GM18511 (cell line): ENCODE data around the gene PYGB.

Experiments
- ATAC-seq: cut with Tn5 transposase; IDR thresholded peaks from one replicate; pipeline ENCODE4 v1.9.1; 2021; ENCODE audit warnings: mild to moderate bottlenecking, moderate library complexity; ENCODE audit not compliant: unreplicated experiment

The PYGB gene

GRCh38 chr20:25269057-25269832 is 21.4 kb downstream of the PYGB start:
- ATAC-seq = no peak

DNA sequence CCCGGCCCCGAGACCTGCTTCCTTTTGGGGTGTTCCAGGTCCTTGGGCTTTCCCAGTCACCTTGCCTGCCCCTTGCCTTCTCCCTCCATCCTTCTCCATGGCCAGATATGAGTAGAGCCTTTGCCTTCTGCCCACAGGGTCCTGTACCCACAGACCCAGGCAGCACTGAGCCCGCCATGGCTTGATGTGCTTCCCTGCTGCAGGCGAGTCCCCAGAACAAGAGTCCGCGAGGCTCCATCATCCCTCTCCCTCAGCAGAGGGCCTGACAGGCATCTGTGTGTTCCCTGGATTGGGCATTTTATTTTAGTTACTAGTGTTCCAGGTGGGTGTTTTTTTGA is 21.9 kb downstream of the PYGB start:
- ATAC-seq = no peak

DNA sequence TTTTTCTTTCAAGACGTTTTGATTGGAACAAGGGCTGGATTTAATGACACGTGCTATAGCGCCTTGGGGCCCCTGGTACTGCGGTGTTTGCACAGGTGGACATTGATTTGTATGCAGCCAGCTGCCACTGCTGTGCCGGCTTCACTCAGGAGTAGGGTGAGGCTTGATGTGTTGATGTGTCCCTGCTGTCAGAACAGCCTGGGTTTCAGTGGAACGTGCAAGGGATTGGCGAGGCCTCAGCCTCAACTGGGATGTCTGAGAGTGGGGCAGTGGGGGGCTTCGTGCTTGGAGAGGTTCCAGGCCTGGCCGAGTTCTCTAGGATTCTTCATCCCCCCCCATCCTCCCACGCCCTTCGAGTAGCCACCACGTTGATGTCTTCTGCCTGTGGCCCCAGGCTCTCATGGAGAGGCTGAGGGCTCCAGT is 23.0 kb downstream of the PYGB start:
- no peak for ATAC-seq

GRCh38 chr20:25271486-25272222 is 23.8 kb downstream of the PYGB start:
- no peak for ATAC-seq

DNA sequence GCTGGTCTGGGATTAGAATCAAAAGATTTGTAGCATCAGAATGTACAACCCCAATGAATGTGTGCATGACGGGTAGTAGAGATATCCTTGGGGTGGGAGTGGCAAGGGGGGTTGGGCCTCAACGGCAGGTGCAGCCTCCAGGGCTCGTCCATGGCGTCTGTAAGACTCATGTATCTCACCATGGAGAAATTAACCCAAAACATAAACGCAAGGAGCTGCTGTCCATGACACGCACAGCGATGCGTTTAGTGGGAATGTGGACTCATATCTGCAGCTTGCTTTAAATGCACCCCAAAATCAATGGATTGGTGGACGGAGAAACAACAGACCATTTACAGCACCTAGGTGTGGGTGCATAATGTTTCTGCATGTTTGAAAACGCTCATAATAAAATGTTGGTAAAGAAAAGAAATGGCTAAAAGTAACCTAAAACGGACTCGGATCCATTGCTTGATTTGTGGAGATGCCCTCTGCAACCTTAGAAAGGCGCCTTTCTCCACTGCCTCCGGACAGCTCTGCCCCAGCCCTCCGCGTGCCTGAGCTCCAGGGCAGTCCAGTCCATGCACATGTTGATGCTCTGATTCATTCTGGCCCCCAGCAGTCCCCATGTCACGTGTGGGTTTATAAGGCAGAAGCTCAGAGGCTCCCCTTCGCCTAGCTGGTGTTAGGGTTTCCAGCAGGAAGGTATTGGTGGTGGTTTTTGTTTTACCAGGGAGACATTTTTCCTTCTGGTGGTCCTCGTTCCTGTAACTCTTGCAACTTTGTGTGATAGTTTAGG is 24.5 kb downstream of the PYGB start:
- ATAC-seq = no peak

DNA sequence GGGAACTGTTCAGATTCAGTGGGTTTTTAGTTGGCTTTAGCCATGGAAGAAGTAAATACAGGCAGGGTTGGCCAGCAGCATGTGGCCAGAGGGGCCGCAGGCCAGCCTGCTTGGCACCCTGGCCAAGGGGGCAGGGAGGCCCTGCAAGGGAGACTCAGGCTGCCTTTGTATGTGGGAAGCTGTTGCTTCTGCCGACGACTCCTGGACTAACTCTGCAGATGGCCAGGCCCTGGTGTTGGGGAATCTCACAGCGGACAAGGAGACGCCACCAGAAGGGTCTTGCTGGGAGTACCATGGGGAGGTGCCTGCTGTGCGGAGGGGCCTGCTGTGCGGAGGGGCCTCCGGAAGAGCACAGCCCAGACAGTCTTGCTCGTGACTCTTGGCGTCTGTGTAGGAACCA is 25.2 kb downstream of the PYGB start:
- no peak for ATAC-seq

DNA sequence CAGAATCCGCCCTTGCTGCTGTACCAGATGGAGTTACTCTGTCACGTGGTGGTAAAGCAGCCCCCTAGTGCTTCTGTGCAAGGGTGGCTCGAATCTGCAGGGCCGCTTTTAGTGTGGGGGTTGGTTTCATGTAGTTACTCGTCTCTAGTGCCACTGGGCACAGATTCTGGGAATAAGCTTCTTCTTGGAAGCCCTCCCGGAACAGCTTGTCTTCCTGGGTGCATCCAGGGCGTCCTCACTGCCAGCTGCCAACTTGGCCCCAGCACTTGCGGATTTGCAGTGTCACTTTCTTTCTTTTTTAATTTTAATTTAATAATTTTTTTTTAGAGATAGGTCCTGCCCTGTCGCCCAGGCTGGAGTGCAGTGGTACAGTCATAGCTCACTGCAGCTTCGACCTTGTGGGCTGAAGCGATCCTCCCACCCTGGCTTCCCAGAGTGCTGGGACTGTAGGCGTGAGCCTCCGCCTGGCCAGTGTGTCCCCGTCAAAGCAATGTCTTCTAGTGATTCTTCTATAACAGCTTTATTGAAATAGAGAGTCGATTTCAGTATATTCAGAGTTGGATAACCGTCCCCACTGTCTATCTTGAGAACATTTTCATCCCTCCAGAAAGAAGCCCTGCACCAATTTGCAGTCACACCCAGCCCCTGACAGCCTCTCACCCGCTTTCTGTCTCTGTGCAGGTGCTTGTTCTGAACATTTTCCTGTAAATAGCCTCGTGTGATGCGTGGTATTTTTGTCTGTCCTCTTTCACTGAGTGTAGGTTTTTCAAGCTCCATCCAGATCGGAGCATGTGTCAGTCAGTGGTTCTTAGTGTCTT is 25.9 kb downstream of the PYGB start:
- ATAC-seq = no peak

- ATAC-seq = no peak
Measured at GRCh38 chr20:25274481-25274880, 26.6 kb downstream of the PYGB start.

GRCh38 chr20:25274891-25275812 is 27.3 kb downstream of the PYGB start:
- ATAC-seq = no peak

DNA sequence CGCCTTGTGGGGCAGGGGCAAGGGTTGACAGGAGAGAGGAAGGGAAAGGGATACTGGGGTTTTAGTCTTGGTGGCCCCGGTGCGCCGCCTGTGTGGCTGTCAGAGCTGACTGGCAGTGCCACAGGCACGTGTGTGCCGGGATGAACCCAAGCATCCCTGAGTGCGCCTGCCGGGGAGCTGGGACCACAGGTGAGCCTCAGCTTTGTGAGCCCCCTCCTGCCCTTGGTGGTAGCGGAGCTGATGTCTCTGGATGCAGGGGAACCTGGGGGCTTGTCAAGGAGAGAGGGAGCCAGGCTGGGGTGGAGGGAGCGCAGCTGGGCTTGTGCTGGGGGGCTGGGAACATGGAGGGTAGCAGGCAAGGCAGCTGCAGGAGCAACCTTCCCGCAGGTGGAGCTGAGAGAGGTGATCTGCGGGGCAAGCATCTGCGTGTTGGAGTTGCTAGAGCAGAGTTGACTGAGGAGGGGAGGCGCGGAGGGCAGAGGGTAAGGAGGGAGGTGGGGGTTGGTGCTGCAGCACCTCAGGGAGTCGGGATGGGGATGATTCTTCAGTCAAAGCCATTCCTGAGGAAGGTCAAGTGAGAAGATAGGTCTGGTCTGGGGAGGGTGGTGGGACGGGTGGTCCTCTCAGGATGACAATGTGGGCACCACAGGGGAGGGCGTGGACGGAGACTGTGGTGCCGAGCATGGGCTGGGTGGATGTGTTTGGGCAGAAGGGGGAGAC is 28.1 kb downstream of the PYGB start:
- ATAC-seq = no peak

- ATAC-seq = no peak
Measured at GRCh38 chr20:25276533-25277050, 28.7 kb downstream of the PYGB start.

- ATAC-seq = no peak
Measured at GRCh38 chr20:25277051-25277801, 29.3 kb downstream of the PYGB start.

GRCh38 chr20:25277941-25278521 is 30.1 kb downstream of the PYGB start:
- ATAC-seq = no peak

GRCh38 chr20:25278636-25279361 is 30.9 kb downstream of the PYGB start:
- ATAC-seq = no peak

DNA sequence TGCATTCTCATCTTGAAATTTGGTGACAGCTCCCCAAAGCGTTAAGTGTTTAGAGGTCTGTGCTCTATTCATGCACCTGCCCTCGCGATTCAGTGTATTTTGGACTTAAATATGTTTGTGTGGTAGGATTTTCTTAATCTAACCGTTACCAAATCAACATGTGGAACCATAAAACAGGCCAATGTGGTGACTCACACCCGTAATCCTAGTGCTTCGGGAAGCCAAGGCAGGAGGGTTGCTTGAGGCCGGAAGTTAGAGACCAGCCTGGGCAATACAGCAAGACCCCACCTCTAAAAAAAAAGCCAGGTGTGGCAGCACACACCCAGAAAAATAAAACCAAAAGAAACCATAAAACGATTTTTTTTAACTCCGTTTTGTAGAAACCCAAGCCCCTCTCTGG is 31.5 kb downstream of the PYGB start:
- no peak for ATAC-seq

DNA sequence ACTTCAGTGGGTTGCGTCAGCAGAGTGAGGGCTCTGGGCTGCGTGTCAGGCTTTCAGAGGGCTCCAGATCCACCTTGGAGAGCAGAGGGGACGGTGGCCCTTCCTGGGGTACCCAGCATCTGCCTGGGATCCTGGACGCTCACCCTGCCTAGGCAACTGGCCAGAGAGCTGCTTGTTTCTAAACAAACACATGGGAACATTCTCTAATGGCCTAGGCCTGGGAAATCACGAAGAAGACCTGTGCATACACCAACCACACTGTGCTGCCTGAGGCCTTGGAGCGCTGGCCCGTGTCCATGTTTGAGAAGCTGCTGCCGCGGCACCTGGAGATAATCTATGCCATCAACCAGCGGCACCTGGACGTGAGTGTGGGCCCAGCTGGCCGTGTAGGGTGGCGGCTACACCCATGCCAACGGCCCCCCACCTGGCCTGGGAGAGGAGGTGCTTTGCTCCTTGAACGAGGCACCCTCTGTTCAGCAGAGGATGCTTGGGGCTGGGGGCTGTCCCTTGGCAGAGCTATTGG is 32.2 kb downstream of the PYGB start:
- ATAC-seq = no peak
